Transverse colon (tissue), 4 donors: ENCODE results near the gene PAPOLA.

Source experiments
- CTCF ChIP-seq, 5 experiments: fragments of 200-600 bp in 3 of 5; fragments of 450-650 bp in 2 of 5; sonication (generic) in 3 of 5; IDR thresholded peaks; 1 replicate in 2 of 5; 2 replicates in 3 of 5; pipeline ENCODE4 v1.5.1; 2016 to 2017; ENCODE audit warnings: antibody characterized with exemption in 5 of 5, inconsistent platforms in 3 of 5, mild to moderate bottlenecking in 2 of 5, moderate library complexity in 1 of 5
- POLR2A ChIP-seq: fragments of 450-650 bp; IDR thresholded peaks from one replicate; pipeline ENCODE4 v1.6.1; 2016; ENCODE audit warnings: antibody characterized with exemption, mild to moderate bottlenecking, moderate library complexity
- POLR2AphosphoS5 ChIP-seq, 3 donors: sonication (generic); formaldehyde crosslinking; IDR thresholded peaks; one replicate each; pipeline ENCODE4 v1.6.1; 2016; ENCODE audit warnings: antibody characterized with exemption in 3 of 3

- TF ChIP-seq POLR2A, result no peak
- TF ChIP-seq POLR2AphosphoS5 (IDR thresholded peaks at IDR 0.05), result no peak
- TF ChIP-seq CTCF (IDR thresholded peaks at IDR 0.05), result no peak
Measured at GRCh38 chr14:96578619-96579018, 76.4 kb downstream of the PAPOLA start.
